Caco-2 (cell line): Measurements from ENCODE around the gene AKAP11. TPM values are rescaled to one million over a fixed set of nuclear protein-coding genes. Genes with fewer than 3 reads are reported as not detected.

Experiments
- BruUV-seq: library from RNA; stranded (reverse); fragments of 400-500 nt; replicated peaks from 2 replicates; lab custom pipeline; 2021; lab: Mats Ljungman, UMichigan
- CTCF ChIA-PET: fragments of 300-600 bp; sonication (Branson Sonifier 250); formaldehyde crosslinking; loops from one replicate; lab custom pipeline; 2022; ENCODE audit warnings: antibody characterized with exemption; lab: Charles Lee
- POLR2A ChIA-PET: fragments of 300-600 bp; sonication (Branson Sonifier 250); formaldehyde crosslinking; loops from one replicate; lab custom pipeline; 2022; ENCODE audit warnings: antibody characterized with exemption; lab: Charles Lee
- DNase-seq, 2 experiments: peaks; one replicate each; pipeline versions ENCODE4 v3.0.0 to v3.0.0-alpha.2; 2020 to 2022
- H3K27me3 ChIP-seq: replicated peaks from 2 replicates; pipeline ENCODE4 v1.6.0; 2011; ENCODE audit warnings: low read length; ENCODE audit not compliant: control insufficient read depth, insufficient read depth
- H3K36me3 ChIP-seq: 2 replicates; pipeline ENCODE4 v1.5.1; 2011; ENCODE audit warnings: low read length; ENCODE audit not compliant: control insufficient read depth, insufficient read depth
- H3K4me1 ChIP-seq: fragments of 250-450 bp; sonication (Bioruptor Pico); 2 replicates; pipeline ENCODE4 v1.5.1; 2020; ENCODE audit warnings: mild to moderate bottlenecking
- H3K4me3 ChIP-seq: 2 replicates; pipeline ENCODE4 v1.5.1; 2011; ENCODE audit warnings: low read depth, mild to moderate bottlenecking, control low read depth, low read length
- H3K9me3 ChIP-seq: fragments of 250-450 bp; sonication (Bioruptor Pico); 2 replicates; pipeline ENCODE4 v1.5.1; 2020; ENCODE audit warnings: mild to moderate bottlenecking, moderate library complexity
- H3K27ac Mint-ChIP-seq: one replicate; pipeline ENCODE4 v1.8.0; 2022; ENCODE audit warnings: mixed read lengths; ENCODE audit not compliant: unreplicated experiment
- H3K27me3 Mint-ChIP-seq: one replicate; pipeline ENCODE4 v1.8.0; 2022; ENCODE audit warnings: mixed read lengths; ENCODE audit not compliant: insufficient read depth, unreplicated experiment
- H3K36me3 Mint-ChIP-seq: one replicate; pipeline ENCODE4 v1.8.0; 2022; ENCODE audit warnings: mild to moderate bottlenecking, mixed read lengths; ENCODE audit not compliant: insufficient read depth, unreplicated experiment
- H3K4me1 Mint-ChIP-seq: one replicate; pipeline ENCODE4 v1.8.0; 2022; ENCODE audit warnings: low read depth, mixed read lengths; ENCODE audit not compliant: unreplicated experiment
- H3K4me3 Mint-ChIP-seq: one replicate; pipeline ENCODE4 v1.8.0; 2022; ENCODE audit warnings: mild to moderate bottlenecking, moderate library complexity, mixed read lengths; ENCODE audit not compliant: unreplicated experiment
- H3K9me3 Mint-ChIP-seq: one replicate; pipeline ENCODE4 v1.8.0; 2022; ENCODE audit warnings: mixed read lengths; ENCODE audit not compliant: unreplicated experiment
- intact Hi-C: fragments of 100-400 bp; cut with micrococcal nuclease; formaldehyde crosslinking; loops from one replicate; pipeline ENCODE4 v1.10.0; 2022; ENCODE audit not compliant: unreplicated experiment
- total RNA-seq: library from RNA; stranded (reverse); gene quantifications from 2 replicates; pipeline ENCODE4 v1.2.3, GENCODE V29; 2022
- TF ChIP-seq, protein P1 (sequence below), 2 experiments: fragments of 200-600 bp in 1 of 2; IDR thresholded peaks; 1 replicate in 1 of 2; 2 replicates in 1 of 2; pipeline versions ENCODE4 v1.5.1 to v1.8.0; 2011 to 2022; ENCODE audit warnings: antibody characterized with exemption in 1 of 2, control low read depth in 1 of 2, inconsistent platforms in 1 of 2, low read depth in 1 of 2, low read length in 1 of 2, mild to moderate bottlenecking in 1 of 2, moderate library complexity in 1 of 2; ENCODE audit not compliant: insufficient read depth in 1 of 2, severe bottlenecking in 1 of 2, unreplicated experiment in 1 of 2

The AKAP11 gene
- total RNA-seq, 1 experiment from 2014 or later, result 28.6 TPM

DNA sequence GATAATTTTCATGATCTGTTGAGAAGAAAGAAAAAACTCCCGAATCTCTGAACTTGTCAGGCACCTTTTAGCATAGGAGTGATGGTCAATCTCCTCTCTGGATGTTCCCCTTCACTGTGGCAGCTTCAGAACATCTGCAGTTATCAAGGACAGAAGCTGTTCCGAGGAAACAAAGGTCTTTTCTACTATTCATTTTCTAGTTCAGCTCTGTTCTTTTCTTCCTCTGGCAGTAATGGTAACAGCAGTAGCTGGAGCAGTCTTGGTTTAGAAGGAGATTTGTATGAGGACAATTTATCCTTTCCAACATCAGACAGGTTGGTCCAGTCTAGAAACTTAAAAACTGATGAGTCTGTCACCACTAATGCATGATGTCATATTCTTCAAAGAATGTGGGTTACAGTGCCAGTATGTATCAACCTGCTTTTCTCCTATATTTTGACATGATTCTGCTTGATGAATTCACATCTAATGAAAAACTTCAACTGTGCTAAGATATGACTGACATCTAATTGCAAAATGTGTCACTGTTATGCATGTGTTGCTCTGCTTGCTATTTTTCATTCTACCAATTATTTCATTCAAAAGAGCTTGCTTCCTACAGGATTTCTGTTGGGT lies 41.0 kb downstream of the AKAP11 start:
- H3K9me3 Mint-ChIP-seq, result no peaks in the 10 kb centered on the region
- no peak overlapping the region for H3K27ac Mint-ChIP-seq
- DNase-seq, result no peak
- no peaks in the 10 kb centered on the region for H3K4me1 Mint-ChIP-seq
- TF ChIP-seq, protein P1, sequence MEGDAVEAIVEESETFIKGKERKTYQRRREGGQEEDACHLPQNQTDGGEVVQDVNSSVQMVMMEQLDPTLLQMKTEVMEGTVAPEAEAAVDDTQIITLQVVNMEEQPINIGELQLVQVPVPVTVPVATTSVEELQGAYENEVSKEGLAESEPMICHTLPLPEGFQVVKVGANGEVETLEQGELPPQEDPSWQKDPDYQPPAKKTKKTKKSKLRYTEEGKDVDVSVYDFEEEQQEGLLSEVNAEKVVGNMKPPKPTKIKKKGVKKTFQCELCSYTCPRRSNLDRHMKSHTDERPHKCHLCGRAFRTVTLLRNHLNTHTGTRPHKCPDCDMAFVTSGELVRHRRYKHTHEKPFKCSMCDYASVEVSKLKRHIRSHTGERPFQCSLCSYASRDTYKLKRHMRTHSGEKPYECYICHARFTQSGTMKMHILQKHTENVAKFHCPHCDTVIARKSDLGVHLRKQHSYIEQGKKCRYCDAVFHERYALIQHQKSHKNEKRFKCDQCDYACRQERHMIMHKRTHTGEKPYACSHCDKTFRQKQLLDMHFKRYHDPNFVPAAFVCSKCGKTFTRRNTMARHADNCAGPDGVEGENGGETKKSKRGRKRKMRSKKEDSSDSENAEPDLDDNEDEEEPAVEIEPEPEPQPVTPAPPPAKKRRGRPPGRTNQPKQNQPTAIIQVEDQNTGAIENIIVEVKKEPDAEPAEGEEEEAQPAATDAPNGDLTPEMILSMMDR (IDR thresholded peaks at IDR 0.05; ENCODE audit: insufficient read depth in 1 of 2, low read depth in 1 of 2, low read length in 1 of 2, severe bottlenecking in 1 of 2, unreplicated experiment in 1 of 2), result no peak
- Histone ChIP-seq H3K4me1 (no peaks in the 10 kb centered on the region), H3K27me3 (no peaks in the 10 kb centered on the region), H3K4me3 (no peak overlapping the region), H3K9me3 (no peaks in the 10 kb centered on the region), H3K36me3 (no peaks in the 10 kb centered on the region)
- intact Hi-C loops, result no loop called here
- H3K27me3 Mint-ChIP-seq, result no peaks in the 10 kb centered on the region
- BruUV-seq, result no TSS peak
- ChIA-PET CTCF (no interaction called here), POLR2A (no interaction called here)
- no peak overlapping the region for H3K4me3 Mint-ChIP-seq
- peaks cover 27% of the 10 kb centered on the region for H3K36me3 Mint-ChIP-seq

DNA sequence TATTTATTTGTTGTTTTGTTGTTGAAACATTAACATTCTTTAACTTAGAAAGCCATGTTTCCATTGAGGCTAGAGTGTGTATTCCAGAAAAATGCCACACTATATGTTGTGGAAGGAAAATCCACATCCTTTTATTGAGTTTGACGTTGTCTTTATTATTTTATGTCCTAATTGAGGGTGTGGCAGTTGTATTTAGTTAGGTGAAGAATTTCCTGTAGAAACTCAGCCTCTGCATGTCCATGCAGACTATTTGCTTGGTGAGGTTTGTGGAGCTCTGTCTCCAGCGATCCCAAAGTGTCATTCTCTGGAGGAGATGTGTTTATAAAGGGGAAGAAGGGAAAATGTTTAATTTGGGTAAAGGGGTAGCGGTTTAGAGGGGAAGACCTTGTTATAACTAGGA lies 46.6 kb downstream of the AKAP11 start:
- CTCF ChIA-PET, result no interaction called here
- POLR2A ChIA-PET, result no interaction called here
- Mint-ChIP-seq H3K9me3 (no peaks in the 10 kb centered on the region), H3K4me3 (no peak overlapping the region), H3K36me3 (no peaks in the 10 kb centered on the region), H3K27me3 (no peaks in the 10 kb centered on the region), H3K4me1 (peaks cover 21% of the 10 kb centered on the region), H3K27ac (no peak overlapping the region)
- Histone ChIP-seq H3K9me3 (no peaks in the 10 kb centered on the region), H3K27me3 (no peaks in the 10 kb centered on the region), H3K36me3 (no peaks in the 10 kb centered on the region), H3K4me3 (no peak overlapping the region), H3K4me1 (no peaks in the 10 kb centered on the region; the same call in 1 of the 2 replicates)
- no peak for DNase-seq
- no TSS peak for BruUV-seq
- intact Hi-C loops, result no loop called here
- TF ChIP-seq, protein P1 (IDR thresholded peaks at IDR 0.05; ENCODE audit: insufficient read depth in 1 of 2, low read depth in 1 of 2, low read length in 1 of 2, severe bottlenecking in 1 of 2, unreplicated experiment in 1 of 2), result no peak

DNA sequence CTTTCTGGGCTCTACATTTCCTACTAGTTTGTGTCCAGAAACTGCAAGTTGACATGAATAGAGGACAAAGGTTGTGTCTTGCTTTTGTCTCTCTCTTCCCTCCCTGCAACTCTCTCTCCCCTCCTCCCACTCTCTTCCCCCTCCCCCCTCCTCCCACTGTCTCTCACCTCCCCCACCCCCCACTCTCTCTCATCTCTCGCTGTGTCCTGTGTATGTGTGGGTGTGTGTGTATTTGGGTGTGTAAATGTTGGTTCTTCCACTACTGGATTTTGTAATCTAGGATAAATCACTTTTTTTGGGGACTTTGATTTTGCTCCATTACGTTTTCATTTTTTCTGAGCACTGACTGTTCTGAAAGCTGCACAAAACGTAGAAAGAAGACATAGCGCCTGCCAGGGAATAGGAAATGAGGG lies 48.4 kb downstream of the AKAP11 start:
- Histone ChIP-seq H3K4me3 (no peak overlapping the region), H3K36me3 (no peaks in the 10 kb centered on the region), H3K27me3 (no peaks in the 10 kb centered on the region), H3K4me1 (no peaks in the 10 kb centered on the region; the same call in 1 of the 2 replicates), H3K9me3 (no peaks in the 10 kb centered on the region)
- no peak overlapping the region for H3K27ac Mint-ChIP-seq
- TF ChIP-seq, protein P1 (IDR thresholded peaks at IDR 0.05; ENCODE audit: insufficient read depth in 1 of 2, low read depth in 1 of 2, low read length in 1 of 2, severe bottlenecking in 1 of 2, unreplicated experiment in 1 of 2), result no peak
- no peaks in the 10 kb centered on the region for H3K27me3 Mint-ChIP-seq
- ChIA-PET CTCF (no interaction called here), POLR2A (no interaction called here)
- intact Hi-C loops, result no loop called here
- DNase-seq, result no peak
- BruUV-seq, result no TSS peak
- H3K9me3 Mint-ChIP-seq, result no peaks in the 10 kb centered on the region
- no peaks in the 10 kb centered on the region for H3K36me3 Mint-ChIP-seq
- peak overlapping the region; percentile 8 for H3K4me3 Mint-ChIP-seq
- H3K4me1 Mint-ChIP-seq, result peaks cover 28% of the 10 kb centered on the region
